Omental fat pad (tissue), 4 donors: Measurements from ENCODE around the gene MON1A. TPM values are rescaled to one million over a fixed set of nuclear protein-coding genes. Genes with fewer than 3 reads are reported as not detected.
"Not testable (repeated sequence)": the region's sequence is repeated elsewhere in the genome, so short reads cannot be mapped to it uniquely, and the experiment has no call there.

Source experiments
- ATAC-seq: fragments of 150-250 bp; one replicate; pipeline ENCODE4 v1.9.1; 2016; ENCODE audit warnings: mild to moderate bottlenecking, moderate library complexity; ENCODE audit not compliant: low FRiP score
- DNase-seq: peaks from one replicate; pipeline ENCODE4 v3.0.0-alpha.2; 2019; ENCODE audit warnings: low spot score
- total RNA-seq, 4 donors: library from RNA; depleted of rRNA; stranded (reverse); fragments of >200 nt; gene quantifications; one replicate each; pipeline ENCODE4 v1.1.0, GENCODE V29; 2016
- TF ChIP-seq, protein P1 (sequence below), 3 donors: fragments of 450-650 bp; IDR thresholded peaks; one replicate each; pipeline ENCODE4 v1.5.1; 2016 to 2017; ENCODE audit warnings: antibody characterized with exemption in 3 of 3, mild to moderate bottlenecking in 3 of 3, moderate library complexity in 2 of 3

MON1A gene
- total RNA-seq, 4 donors from 2014 or later, result 7.1 to 16.6 (median 10.5) TPM

DNA sequence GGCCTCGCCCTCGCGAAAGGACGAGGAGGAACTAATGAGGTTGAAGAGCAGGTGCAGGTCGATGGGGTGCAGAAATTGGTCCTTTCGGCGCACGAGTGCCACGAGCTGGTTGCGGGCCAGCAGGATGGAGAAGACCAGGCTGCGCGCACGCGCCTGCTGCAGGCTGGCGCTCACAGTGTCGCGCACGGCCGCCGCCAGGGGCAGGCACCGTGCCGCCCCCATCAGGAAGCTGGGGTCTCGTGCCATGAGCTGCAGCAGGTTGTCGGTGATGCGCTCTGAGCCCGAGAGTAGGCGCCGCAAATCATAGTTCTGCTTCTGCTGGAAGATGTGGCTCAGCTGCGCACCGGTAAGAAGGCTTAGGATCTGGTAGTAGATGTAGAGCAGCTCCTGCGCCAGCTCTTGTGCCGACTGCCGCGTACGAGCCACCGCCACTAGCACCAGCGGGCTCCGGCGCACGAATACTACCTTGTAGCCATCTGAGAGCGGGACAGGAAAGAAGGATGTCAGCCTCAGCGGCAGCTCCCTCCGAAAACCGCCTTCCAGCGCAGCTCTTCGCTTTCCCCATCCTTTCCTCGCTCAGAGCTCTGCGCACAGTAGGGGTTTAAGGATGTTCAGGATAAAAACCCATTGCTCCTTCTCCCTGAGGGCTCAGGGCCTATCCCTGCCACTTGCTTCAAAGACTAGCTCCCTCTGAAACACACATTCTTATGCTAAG lies 19.0 kb downstream of the MON1A start:
- TF ChIP-seq, protein P1, sequence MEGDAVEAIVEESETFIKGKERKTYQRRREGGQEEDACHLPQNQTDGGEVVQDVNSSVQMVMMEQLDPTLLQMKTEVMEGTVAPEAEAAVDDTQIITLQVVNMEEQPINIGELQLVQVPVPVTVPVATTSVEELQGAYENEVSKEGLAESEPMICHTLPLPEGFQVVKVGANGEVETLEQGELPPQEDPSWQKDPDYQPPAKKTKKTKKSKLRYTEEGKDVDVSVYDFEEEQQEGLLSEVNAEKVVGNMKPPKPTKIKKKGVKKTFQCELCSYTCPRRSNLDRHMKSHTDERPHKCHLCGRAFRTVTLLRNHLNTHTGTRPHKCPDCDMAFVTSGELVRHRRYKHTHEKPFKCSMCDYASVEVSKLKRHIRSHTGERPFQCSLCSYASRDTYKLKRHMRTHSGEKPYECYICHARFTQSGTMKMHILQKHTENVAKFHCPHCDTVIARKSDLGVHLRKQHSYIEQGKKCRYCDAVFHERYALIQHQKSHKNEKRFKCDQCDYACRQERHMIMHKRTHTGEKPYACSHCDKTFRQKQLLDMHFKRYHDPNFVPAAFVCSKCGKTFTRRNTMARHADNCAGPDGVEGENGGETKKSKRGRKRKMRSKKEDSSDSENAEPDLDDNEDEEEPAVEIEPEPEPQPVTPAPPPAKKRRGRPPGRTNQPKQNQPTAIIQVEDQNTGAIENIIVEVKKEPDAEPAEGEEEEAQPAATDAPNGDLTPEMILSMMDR (IDR thresholded peaks at IDR 0.05), result no peak
- DNase-seq, result no peak
- no peak for ATAC-seq

DNA sequence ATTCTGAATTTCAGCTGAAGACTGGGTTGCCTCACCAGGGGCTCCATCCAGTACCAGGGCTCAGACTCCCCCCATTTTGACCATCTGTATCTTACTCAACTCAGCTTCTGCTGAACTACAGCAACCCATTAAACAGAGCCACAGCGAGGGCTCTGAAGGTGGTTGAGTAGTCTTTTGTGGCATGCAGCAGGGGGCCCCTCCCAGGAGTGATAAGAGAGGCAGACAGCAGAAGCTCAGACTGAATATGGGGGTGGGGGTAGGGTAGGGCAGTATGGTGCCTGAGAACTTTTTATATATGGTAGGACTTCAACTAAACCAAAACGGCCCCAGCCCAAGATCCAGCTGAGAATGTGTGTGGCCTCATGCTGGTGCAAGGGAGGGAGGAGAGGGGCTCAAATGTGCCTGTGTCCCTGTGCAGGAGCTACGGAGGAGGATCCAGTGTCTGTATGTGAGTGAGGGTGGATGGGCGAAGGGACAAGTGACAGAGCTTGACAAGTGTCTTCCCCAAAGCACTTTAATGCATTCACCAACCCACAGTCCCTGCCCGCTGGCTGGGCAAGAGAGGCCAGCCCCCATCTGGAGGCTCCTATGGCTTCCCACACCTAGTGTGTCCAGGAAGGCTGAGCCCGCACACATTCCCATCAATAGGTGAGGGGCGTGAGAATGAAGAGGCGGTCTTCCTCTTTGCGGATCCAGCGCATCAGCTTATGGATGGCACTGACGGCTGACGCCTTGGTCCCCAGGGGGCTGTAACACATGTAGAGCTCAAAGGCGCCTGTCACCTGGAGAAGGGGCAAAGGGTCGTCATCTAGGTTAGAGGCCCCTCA lies 21.0 kb downstream of the MON1A start:
- ATAC-seq, result no peak
- DNase-seq, result no peak
- TF ChIP-seq, protein P1 (IDR thresholded peaks at IDR 0.05), result no peak

GRCh38 chr3:49906073-49906743 lies 23.4 kb downstream of the MON1A start:
- ATAC-seq (peak; percentile 32), DNase-seq (no peak)
- TF ChIP-seq, protein P1 (IDR thresholded peaks at IDR 0.05), result no peak

GRCh38 chr3:49904448-49904847 lies 25.2 kb downstream of the MON1A start:
- not testable (repeated sequence) for ATAC-seq, DNase-seq

DNA sequence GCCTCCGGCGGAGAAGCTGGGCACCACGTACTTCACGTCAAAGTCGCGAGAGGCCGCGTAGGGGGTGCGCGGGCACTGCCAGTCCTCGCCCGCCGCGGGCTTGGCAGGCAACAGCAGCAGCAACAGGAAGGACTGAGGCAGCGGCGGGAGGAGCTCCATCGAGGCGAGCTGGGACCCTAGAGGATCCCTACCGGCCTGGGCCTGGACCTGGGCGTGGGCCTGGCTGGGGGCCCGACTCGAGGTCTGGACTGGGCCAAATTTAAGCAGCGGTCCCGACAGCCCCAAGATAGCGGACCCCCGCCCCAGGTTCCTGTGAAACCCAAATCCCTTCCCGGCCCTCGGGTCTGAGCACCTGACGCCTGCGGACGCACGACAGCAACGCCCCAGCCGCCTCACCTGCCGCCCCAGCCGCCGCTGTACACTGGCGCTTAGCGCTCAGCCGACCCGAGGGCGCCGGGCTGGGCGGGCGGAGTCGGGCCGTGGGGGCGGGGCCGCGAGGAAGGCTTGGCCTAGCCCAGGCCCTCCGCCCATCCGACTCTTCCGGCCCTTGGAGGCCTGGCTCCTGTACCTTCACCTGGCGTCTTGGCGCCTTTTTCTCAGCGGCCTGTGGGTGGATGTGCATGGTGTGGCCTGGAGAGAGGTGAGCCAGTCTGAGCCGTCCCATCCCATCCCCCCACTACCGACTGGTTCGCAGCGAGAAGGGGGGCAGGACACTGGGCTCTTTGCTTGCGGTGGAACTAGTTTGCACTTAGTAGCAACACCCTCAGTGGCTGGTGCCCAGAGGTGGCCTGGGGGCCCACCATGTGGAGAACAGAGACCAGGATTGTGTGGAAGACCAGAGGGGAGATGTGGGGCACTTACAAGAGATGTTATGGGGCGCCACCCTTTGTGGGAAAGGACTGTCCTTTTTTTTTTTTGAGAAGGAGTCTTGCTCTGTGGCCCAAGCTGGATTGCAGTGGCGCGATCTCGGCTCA lies 25.9 kb downstream of the MON1A start, which contains the start of gene MST1R:
Gene MST1R, minus strand, starts transcription at position 423 of the 974 bp plus-strand sequence. Its CDS starts 264 bp downstream, at position 159.
- TF ChIP-seq, protein P1 (IDR thresholded peaks at IDR 0.05), result no peak
- DNase-seq (peak; percentile 33), ATAC-seq (peak; percentile 72)

- ATAC-seq (no peak), DNase-seq (no peak)
- TF ChIP-seq, protein P1 (IDR thresholded peaks at IDR 0.05), result no peak
Observed at GRCh38 chr3:49902511-49903345, 26.9 kb downstream of the MON1A start.
